ENCODE data around the gene FAM177A1. TPM values are rescaled to one million over a fixed set of nuclear protein-coding genes. Genes with fewer than 3 reads are reported as not detected.
"Not testable (repeated sequence)": the region's sequence is repeated elsewhere in the genome, so short reads cannot be mapped to it uniquely, and the experiment has no call there.

FAM177A1 gene
- total RNA-seq, 4 donors from 2014 or later, result 35.4 to 166 (median 120) TPM

DNA sequence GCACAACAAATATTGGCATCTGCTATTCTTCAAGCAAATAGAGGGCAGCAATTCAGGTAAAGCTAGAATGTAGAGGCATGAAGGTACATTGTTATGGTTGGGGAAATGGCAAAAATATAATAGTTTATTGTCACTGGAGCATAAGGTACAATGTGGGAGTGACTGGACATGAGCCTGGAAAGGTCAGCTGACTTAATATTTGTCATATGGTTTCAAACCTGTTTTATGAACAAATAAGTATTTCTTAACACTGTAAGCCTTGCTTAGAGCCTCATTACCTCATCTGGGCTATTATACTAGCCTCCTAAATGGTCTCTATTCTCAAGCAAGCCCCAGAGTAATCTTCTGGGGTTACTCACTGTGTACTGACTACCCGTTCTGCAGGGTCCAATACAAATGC, 33.7 kb downstream of the FAM177A1 start:
- no peak for DNase-seq
- no peaks in the 10 kb centered on the region for H3K27me3 ChIP-seq
- peaks cover 0 to 52% (median 10%) of the 10 kb centered on the region in 4 donors for H3K4me1 ChIP-seq
- in situ Hi-C loops (cut with MboI; ENCODE audit: low pct_ligation_motif_present in 1 of 4, low pct_unique_long_range_greater_than_20kb in 1 of 4, low sequenced_read_pairs in 3 of 4), result no loop called here
- H3K4me3 ChIP-seq, result no peak overlapping the region
- WGBS, 2 donors (ENCODE audit: low coverage in 1 of 2), result 74 to 91% methylated on average over 1 of the region's 1 CpG
- peaks cover 0 to 30% (median 9%) of the 10 kb centered on the region in 4 donors for H3K36me3 ChIP-seq
- peak overlapping the region in 2 of 4 donors; percentile 25 to 48 for H3K27ac ChIP-seq
- TF ChIP-seq, protein P1, sequence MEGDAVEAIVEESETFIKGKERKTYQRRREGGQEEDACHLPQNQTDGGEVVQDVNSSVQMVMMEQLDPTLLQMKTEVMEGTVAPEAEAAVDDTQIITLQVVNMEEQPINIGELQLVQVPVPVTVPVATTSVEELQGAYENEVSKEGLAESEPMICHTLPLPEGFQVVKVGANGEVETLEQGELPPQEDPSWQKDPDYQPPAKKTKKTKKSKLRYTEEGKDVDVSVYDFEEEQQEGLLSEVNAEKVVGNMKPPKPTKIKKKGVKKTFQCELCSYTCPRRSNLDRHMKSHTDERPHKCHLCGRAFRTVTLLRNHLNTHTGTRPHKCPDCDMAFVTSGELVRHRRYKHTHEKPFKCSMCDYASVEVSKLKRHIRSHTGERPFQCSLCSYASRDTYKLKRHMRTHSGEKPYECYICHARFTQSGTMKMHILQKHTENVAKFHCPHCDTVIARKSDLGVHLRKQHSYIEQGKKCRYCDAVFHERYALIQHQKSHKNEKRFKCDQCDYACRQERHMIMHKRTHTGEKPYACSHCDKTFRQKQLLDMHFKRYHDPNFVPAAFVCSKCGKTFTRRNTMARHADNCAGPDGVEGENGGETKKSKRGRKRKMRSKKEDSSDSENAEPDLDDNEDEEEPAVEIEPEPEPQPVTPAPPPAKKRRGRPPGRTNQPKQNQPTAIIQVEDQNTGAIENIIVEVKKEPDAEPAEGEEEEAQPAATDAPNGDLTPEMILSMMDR (IDR thresholded peaks at IDR 0.05), result no peak
- TF ChIP-seq POLR2A (IDR thresholded peaks at IDR 0.05), result no peak
- TF ChIP-seq EP300 (IDR thresholded peaks at IDR 0.05; ENCODE audit: low read depth), result no peak
- no peak for TF ChIP-seq POLR2AphosphoS5 (IDR thresholded peaks at IDR 0.05)
- intact Hi-C loops (cut with DNase I; ENCODE audit: low total_unique reads), result no loop called here
- H3K9me3 ChIP-seq, result no peaks in the 10 kb centered on the region

DNA sequence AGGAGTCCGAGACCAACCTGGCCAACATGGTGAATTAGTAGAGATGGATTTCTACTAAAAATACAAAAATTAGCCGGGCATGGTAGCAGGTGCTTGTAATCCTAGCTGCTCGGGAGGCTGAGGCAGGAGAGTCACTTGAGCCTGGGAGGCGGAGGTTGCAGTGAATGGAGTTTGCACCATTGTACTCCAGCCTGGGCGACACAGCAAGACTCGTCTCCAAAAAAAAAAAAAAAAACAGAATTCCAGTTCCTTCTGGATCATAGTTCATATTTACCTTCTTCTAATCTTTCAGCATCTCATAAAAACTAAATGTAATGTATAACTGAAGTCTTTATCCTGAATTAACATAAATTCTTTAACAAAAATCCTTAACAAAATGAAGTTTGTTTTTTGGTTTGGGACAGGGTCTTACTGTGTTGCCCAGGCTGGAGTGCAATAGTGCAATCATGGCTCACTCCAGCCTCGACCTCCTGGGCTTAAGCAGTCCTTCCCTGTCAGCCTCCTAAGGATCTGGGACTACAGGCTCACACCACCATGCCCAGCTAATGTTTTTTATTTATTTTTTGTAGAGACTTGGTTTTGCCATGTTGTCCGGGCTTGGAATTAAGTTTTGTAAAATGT, 37.6 kb downstream of the FAM177A1 start:
- in situ Hi-C loops (cut with MboI; ENCODE audit: low pct_ligation_motif_present in 1 of 4, low pct_unique_long_range_greater_than_20kb in 1 of 4, low sequenced_read_pairs in 3 of 4) (no loop called here), intact Hi-C loops (cut with DNase I; ENCODE audit: low total_unique reads) (no loop called here)
- Histone ChIP-seq H3K9me3 (no peaks in the 10 kb centered on the region), H3K27ac (peak overlapping the region; percentile 0 to 72 (median 66)), H3K36me3 (peaks cover 0 to 51% (median 17%) of the 10 kb centered on the region in 4 donors), H3K4me3 (no peak overlapping the region), H3K4me1 (peaks cover 0 to 40% (median 7%) of the 10 kb centered on the region in 4 donors), H3K27me3 (no peaks in the 10 kb centered on the region)
- no peak for TF ChIP-seq EP300 (IDR thresholded peaks at IDR 0.05; ENCODE audit: low read depth)
- no peak for TF ChIP-seq POLR2AphosphoS5 (IDR thresholded peaks at IDR 0.05)
- 72 to 75% methylated on average over 6 to 8 of the region's 8 CpGs for WGBS, 2 donors (ENCODE audit: low coverage in 1 of 2)
- DNase-seq, result peak; percentile 36

DNA sequence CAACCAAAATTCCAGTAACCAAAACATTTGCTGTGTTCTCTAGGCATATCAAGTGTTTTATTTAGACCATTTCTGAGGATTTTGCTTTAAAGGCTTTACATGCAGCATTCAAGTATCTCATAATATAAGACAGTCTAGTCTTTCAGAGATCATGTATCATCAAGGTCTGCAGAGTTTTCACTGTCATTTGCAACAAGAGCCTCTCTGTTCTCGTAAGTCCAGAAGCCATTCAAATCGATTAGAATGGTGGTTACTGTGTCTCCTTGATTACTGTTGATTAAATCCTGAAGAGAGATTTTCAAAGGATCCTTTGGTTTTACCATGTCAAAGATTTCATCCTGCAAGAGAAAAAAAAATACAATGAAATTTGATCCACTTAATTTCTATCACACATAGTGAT, 39.4 kb downstream of the FAM177A1 start:
- DNase-seq, result no peak
- no peaks in the 10 kb centered on the region for H3K9me3 ChIP-seq
- in situ Hi-C loops (cut with MboI; ENCODE audit: low pct_ligation_motif_present in 1 of 4, low pct_unique_long_range_greater_than_20kb in 1 of 4, low sequenced_read_pairs in 3 of 4), result no loop called here
- no peak overlapping the region for H3K27ac ChIP-seq
- H3K4me1 ChIP-seq, result peaks cover 0 to 23% (median 6%) of the 10 kb centered on the region in 4 donors
- WGBS, 2 donors (ENCODE audit: low coverage in 1 of 2), result 88 to 100% methylated on average over 2 of the region's 2 CpGs
- no peak overlapping the region for H3K4me3 ChIP-seq
- H3K27me3 ChIP-seq, result no peaks in the 10 kb centered on the region
- peaks cover 0 to 53% (median 16%) of the 10 kb centered on the region in 4 donors for H3K36me3 ChIP-seq
- TF ChIP-seq, protein P1 (IDR thresholded peaks at IDR 0.05), result no peak
- TF ChIP-seq POLR2AphosphoS5 (IDR thresholded peaks at IDR 0.05) (no peak), EP300 (IDR thresholded peaks at IDR 0.05; ENCODE audit: low read depth) (no peak), POLR2A (IDR thresholded peaks at IDR 0.05) (no peak)
- intact Hi-C loops (cut with DNase I; ENCODE audit: low total_unique reads), result no loop called here

DNA sequence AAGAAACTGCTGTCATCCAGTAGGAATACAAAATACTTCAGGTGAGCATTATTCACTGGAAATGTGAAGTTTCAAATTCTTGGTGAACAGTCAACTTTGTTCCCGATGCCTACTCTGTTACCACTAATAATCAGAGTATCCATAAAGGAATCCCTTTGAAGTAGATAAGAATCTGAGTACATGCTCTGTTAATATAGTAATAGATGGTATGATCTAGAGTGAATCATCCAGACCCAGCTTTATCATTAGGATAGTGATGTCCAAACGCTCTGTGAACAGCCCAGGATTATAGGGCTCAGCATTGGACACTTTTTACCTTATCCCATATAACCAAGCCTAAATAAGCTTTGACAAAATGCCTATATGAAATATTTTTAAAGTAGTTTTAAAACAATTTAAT, 42.4 kb downstream of the FAM177A1 start:
- Histone ChIP-seq H3K9me3 (no peaks in the 10 kb centered on the region), H3K4me1 (peaks cover 0 to 8% (median 2%) of the 10 kb centered on the region in 4 donors), H3K36me3 (peaks cover 0 to 61% (median 16%) of the 10 kb centered on the region in 4 donors), H3K4me3 (no peak overlapping the region), H3K27ac (no peak overlapping the region), H3K27me3 (no peaks in the 10 kb centered on the region)
- in situ Hi-C loops (cut with MboI; ENCODE audit: low pct_ligation_motif_present in 1 of 4, low pct_unique_long_range_greater_than_20kb in 1 of 4, low sequenced_read_pairs in 3 of 4), result no loop called here
- no peak for DNase-seq
- TF ChIP-seq POLR2A (IDR thresholded peaks at IDR 0.05) (no peak), EP300 (IDR thresholded peaks at IDR 0.05; ENCODE audit: low read depth) (no peak), POLR2AphosphoS5 (IDR thresholded peaks at IDR 0.05) (no peak)
- TF ChIP-seq, protein P1 (IDR thresholded peaks at IDR 0.05), result no peak
- intact Hi-C loops (cut with DNase I; ENCODE audit: low total_unique reads), result no loop called here
- WGBS, 2 donors (ENCODE audit: low coverage in 1 of 2), result 79 to 88% methylated on average over 2 of the region's 2 CpGs

DNA sequence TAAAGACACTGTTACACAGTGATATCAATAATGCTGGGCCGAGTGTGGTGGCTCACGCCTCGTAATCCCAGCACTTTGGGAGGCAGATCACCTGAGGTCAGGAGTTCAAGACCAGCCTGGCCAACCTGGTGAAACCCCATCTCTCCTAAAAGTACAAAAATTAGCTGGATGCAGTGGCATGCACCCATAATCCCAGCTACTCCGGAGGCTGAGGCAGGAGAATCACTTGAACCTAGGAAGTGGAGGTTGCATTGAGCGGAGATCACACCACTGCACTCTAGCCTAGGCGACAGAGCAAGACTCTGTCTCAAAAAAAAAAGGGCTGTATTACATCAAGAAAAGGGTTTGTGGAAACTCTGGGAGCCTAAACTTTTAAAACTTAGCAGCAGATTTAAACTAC, 48.6 kb downstream of the FAM177A1 start:
- H3K4me3 ChIP-seq; intact Hi-C loops (cut with DNase I; ENCODE audit: low total_unique reads); H3K4me1 ChIP-seq; in situ Hi-C loops (cut with MboI; ENCODE audit: low pct_ligation_motif_present in 1 of 4, low pct_unique_long_range_greater_than_20kb in 1 of 4, low sequenced_read_pairs in 3 of 4); H3K9me3 ChIP-seq; DNase-seq; H3K27ac ChIP-seq; H3K27me3 ChIP-seq: not testable (repeated sequence)
- peaks cover 0 to 65% (median 20%) of the 10 kb centered on the region in 4 donors for H3K36me3 ChIP-seq
- WGBS, 2 donors (ENCODE audit: low coverage in 1 of 2), result 96 to 99% methylated on average over 3 to 6 of the region's 6 CpGs

Data from transverse colon (tissue), 4 donors.